Activated CD8-positive, alpha-beta memory T cell treated with anti-CD3 and anti-CD28 coated beads, Interleukin-2, amount 50 U/mL, for 48 hours (primary cell): ENCODE data around the gene MAST4.

Source experiments
- DNase-seq: peaks from one replicate; pipeline ENCODE4 v3.0.0-alpha.2; 2020

MAST4 gene

DNA sequence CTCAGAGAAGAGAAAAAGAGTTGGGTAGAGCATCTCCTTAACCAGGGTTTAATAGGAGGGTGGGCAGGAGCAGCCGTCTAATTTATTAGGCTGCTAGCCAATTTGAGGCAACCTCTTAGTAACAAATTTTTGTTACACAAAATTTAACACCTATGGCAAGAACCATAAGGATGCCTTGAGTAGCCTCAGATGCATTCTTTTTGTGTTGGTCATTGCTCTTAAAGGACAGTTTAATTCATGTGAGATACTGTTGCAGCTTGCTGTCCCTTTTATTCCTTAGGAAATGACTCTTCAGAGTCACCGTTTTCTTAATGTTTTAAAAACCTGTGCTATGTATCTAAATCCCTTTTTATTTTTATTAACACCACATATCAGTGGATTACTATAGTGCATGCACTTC lies 255.1 kb downstream of the MAST4 start:
- DNase-seq: no peak

DNA sequence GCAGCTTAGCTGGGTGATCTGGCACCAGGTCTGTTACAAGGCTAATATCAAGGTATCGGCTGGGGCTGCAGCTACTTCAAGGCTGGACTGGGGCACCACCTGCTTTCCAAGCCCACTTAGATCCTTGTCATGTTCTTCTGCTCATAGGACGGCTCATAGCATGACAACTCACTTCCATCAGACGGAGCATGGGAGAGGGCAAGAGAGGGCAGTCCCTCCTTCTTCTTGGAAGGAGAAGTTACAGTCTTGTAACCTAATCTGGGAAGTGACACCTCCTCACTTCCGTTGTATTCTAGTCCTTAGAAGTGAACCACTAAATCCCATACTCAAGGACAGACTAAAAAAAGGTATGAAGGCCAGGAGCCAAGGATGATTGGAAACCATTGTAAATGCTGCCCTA lies 258.2 kb downstream of the MAST4 start:
- DNase-seq: no peak

DNA sequence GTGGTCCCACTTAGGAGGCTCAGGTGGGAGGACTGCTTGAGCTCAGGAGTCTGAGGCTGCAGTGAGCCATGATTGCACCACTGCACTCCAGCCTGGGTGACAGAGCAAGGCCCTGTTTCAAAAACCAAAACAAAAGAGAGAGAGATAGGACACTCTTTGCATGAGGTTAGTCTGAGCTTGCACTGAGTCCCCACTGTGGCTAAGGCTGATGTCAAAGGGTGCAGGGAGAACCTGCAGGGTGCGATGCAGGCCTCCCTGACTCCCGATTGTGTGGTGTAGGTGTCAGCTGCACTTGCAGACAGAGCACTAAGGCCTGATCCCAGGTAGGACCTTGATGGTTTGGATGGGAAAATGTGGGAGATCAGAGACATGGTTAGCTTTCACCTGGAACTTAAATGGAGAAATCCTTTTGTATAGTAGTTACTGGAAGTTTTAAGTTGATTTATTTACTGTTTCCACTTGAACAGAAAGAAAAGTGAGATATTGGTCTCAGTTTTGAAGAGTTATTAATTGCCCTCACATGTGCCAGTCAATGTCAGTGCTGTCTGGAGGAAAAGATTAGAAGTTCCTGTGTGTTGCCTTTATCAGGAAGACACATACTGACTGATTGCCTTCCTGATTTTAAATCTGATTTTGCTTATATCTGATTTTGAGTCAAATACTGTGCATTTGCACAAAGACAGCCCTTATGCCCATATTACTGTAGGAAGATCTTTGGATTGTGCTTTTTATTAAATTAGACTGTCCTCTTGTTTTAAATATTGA lies 260.0 kb downstream of the MAST4 start:
- no peak for DNase-seq

DNA sequence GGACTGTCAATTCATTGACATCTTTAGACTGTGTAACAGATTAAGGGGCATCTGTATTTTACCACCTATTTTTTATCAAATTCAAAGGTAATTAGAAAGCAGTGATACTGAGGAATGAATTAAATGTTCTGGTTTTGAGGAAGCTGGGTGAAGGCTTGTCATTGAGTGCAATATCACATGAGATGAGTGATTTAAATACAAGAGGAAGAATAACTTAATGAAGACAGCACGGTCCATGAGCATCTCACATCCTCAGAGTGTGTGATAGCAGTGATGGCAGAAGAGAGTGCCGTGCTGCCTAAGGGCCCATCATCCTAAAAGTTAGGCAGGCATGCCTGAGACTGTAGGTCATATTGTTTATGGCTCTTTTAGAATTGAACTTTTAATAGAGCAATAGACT lies 263.3 kb downstream of the MAST4 start:
- no peak for DNase-seq

DNA sequence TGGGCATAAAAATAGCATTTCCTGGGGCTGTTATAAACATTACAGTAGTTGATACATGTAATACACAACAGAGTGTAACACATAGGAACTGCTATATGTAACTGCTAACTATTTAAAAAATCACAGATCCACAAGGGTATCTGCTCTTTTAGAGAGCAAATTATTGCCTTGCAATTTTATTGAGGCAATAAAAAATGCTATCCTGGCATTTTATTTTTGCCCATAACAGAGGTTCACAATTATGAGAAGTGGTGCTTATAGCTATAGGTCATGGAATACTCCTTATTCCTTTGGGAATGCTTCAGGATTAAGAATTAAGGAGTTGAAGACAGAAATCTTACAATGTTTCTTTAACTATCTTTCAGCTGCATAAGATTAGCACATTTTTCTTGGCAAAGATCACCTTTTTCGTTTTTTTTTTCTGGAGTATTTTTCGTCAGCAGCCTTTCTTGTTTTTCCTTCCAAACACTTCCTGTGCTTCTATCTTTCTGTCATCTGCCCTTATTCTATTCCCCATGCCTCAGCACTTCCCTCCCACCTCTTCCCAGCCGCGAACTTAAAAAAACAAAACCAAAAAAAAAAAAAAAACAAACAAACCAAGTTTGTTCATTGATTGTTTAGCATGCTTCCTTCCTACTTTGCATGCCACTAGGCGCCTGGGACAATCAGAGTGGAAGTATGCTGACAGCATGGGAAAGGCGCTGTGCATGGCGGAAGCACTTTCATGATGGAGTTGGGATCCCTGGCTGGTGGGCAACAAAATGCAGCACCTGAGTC lies 264.2 kb downstream of the MAST4 start:
- no peak for DNase-seq

DNA sequence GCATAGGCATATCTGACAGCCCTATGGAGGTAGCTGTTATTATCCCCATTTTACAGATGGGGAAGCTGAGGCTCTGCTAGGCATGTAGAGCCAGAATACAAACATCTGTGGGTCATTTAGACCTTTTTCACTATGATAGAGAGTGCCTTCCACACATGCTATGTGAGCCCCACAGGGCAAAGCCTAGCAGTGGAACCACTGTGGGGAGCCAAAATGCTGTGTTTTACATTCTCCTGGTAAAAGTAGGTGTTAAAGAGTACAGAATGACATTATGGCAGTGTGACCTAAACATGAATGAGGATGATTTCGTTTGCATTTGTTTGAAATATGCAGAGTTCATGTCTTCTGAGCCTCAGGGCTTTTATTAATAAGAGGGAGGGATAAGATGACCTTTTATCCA lies 265.2 kb downstream of the MAST4 start:
- DNase-seq: no peak

DNA sequence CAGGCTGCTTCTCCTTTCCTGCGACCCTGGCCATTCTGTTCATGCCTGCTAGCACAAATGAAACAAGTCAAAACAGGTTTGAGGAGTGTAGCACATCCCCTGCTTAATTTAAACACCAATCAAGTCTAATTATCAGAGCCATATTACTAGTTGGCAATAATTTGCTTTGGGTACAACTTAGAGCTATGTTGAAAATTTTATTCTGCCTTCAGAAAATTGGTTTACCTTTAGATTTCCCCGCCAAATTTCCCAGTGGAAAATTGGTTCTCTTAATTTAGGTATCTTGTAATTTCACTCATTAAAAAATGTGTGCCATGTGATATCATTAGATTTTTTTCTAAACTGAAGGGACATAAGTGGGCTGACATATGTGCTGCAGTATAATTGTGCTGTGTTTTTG lies 265.8 kb downstream of the MAST4 start:
- no peak for DNase-seq

DNA sequence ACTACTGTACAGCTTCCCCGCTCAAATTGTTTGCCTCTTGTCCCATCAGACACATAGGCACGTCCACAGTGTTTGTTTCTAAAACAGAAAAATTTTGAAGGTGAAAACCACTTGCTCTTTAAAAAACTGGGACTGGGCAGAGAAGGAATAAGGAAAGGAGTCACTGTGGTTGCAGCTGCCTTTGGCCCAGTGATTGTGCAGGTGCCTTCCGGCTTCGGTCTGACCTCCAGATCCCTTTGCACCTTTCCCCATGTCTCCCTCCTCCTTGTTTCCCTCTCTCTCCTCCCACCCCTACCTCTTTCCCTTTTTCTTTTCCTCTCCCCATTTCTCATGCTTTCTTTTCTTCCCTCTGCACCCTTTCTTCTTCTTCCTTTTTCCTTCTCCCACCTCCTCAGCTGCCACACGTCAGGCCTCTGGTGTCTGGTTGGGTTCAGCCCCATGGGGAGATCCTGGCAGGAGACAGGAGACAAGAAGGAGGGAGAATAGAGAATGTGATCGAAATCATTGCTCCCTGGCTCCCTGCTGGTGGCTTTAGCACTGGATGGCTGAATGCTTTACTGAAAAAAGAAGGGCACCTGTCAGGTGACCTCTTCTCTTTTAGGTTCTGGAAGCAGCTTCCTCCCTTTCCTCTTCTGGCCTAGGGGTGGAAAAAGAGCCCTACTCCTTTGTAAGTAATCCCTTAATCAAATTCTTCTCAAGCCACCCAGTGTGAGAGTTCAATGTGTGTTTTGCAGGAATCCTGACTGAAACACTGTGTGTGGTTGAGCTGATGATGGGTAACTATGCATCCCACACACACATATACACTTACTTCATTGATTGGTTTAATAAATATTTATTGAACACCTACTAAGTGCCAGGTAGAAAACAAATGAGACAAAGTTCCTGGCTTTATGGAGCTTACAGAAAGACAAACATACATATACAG lies 267.3 kb downstream of the MAST4 start:
- DNase-seq: no peak

DNA sequence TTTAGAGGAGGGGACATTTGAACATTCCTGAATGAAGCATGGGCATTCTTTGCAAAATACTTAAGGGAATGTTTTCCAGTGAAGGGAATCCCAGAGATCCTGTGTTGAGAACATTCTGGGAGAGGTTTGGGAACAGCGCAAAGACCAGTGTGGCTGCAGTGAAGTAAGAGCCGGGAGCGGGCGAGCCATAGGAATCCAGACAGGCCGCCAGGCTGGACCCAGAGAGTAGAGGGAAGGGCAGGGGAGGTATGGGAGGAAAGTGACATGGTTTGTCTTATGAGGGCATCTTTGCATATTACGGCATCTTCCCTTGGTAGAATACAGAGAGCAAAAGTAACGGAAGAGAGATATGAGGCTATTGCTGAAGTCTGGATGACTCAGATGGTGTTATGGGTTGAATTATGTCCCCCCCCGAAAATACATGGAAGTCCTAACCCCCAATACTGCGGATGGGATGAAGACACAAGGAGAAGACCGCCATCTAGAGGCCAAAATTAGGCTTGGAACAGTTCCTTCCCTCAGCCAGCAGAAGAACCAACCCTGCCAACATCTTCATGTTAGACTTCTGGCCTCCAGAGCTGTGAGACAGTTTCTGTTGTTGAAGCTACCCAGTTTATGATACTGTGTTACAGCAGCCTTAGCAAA lies 268.2 kb downstream of the MAST4 start:
- DNase-seq: no peak

DNA sequence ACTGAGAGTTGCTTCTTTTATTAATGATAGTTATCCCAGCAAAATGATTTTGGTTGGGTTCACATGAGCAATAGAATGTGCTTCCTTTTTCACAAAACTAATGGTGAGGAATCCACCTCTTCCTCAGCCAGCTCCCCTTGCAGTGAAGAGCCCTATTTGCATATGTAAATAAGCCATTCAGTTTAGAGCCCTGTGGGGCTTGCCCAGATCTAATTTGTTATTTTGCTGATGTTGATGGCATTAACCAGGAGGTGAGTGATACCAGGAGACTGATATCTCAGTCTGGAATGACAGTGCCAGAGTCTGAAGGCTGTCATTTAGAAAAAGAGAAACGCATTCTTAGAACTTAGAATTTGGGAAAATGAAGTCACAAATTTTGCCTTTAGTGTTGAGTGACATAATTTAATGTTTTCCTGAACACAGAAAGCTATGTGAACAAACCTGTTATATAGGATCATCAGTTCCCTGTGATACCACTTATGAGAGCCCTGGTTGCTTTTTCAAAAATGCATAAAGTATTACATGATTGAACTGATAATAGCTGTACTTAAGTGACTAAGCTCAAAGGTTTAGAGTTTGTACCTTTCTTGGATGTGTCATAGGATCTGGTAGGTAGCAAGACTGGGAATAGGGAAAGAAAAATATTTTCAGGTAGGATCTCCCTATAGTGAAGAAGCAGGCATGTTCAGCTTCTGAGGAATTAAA lies 271.6 kb downstream of the MAST4 start:
- DNase-seq: no peak

DNA sequence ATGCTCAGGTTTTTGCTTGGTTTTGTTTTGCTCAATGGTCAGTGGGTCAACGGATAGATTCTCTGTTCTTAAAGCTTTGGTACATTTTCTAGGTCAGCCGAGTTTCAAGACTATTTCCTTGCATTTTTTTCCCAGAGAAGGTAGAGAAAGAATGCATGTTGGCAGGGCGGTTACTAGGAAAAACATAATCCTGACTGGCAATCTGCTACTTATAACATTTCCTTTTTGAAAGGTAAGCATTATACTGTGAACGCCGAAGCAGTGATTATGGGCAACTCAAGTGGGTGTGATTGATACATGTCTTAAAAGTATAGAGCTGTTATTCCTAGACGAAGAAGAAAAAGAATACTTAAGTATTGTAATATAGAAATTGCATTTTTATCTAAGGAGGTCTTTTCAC lies 273.2 kb downstream of the MAST4 start:
- no peak for DNase-seq

DNA sequence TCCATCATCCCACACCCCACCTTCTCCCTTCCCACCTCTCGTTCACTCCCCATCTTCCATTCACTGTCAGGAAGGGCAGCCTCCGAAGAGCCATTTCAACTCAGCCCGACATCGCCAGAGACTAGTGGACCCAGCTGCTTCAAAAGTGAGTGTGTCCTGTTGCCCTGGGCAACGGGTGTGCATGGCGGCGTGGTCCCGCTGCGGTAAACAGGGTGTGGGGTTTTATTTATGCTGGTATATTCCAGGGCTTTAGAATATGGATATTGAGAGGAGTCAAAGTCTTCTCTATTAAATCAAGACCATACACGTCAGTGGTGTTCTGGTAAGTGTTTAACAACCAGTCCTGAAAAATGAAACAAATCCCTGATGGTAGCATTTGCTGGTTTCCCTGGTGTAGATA lies 274.5 kb downstream of the MAST4 start:
- no peak for DNase-seq

DNA sequence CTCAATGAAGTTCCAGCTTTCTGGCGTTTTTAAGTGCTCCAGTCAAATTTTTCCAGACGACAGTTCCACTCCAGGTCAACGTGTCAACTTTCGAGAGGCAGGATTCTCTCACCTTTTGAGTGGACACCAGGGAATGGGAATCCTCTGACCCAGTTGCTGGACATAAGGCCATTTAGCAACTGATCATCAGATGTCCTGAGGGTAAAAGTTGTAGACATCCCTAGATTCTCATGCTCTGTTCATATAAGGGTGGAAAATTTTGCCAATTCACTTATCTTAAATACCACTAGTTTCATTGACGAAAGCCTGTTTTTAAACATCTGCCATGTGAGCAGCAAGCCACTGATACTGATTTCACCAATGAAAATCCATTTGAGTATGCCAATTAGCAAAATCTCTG lies 275.5 kb downstream of the MAST4 start:
- DNase-seq: no peak

DNA sequence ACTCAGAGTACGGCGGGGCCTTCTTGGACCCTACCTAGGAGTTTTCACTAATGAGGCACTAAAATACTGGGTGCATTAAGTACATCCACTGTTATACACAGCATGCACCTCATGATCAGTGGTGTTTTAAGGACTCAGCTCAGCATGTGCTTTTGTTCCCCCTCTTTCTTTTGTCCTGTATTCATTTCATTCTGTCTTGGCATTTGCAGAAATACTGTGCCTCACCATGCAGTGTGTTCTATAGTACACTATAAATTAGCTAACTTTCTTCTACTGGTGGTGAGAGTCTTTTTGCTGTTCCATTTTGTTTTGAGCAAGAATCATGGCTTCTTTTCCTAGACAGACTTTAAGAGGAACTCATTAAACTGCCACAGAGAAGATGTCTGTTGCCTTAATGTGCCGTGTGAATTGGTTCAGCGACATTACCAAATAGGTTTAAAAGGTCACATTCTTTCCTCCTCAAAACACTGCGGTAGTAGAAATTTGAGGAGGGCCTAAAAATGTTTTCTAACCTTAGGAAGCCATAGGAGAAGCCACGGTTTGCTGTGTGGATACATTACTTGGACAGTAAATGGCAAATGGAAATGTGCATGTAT lies 276.6 kb downstream of the MAST4 start:
- no peak for DNase-seq

DNA sequence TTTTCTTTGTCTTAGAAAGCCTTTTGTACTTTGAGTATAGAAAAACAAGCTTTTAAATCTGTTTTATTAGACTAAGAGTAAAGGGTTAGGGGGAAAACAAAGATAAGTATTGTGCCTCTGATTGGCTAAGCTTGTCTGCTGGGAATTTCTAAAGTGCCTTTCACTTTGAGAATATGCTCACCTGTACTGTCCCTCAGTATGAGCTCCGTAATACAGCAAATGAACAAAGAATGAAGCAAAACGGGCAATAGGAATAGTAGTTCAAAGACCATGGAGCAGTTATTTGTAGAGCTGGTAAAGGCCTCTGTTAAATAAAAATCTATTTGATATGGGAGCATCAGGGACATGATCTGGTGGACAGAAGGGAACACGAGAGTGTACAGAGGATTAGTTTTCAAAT lies 277.8 kb downstream of the MAST4 start:
- DNase-seq: no peak

DNA sequence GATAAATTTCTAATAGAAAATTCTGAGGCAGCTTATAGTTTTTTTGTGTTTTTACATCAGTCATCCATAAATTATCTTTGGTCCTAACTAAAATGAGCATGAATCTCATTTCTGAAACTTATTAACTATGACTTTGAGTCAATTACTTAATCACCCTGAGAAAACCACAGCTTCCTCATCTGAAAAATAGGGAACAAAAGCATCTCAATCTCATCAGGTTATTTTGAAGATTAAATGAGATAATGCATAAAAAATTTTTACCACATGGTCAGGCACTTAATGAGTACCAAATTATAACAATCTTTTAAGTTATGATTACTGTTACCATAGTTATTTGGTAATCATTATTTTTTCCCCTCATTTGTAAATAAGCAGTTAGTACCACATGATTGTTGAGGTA lies 279.1 kb downstream of the MAST4 start:
- DNase-seq: no peak

DNA sequence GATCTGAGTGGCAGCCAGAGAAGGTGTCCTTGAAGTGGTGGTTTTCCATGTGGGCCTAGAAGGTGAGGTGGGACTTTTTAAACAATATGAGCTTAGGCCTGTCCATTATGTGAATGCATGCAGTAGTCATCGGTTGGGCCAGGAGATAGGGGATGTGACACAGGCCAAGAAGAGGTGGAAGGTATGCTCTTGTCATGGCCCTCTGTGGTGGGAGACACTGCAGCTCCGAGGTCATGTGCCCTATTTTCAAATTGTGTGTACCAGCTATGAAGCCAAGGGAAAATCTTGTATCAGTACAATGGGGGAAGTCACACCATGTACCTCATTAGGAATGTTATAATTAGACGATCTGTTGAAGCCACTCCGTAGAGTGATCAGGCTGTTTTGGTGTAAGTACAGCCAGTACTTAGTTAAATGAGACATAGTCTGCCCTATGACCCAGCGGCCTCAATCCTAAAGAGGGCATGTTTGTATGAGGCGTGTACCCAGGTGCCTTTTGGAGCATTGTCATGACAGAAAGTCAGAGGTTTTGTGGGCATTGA lies 280.1 kb downstream of the MAST4 start:
- DNase-seq: no peak

DNA sequence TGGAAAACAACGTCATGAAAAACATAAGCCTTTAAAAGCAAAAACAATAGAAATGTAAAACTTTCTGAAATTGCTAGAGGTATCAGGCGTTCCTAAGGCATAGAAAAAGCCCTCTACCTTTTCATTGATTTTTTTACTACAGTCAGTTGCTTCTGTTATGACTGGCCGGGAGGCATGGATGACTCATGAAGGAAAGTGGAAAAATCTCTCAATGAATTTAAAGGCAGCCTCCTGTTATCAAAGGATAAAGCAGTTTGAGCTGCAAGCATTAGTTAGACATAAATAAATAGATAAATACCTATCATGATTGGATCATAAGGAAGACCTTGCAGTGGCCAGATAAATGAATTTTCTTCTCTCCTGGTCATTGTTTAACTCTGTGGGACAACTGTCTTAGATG lies 281.6 kb downstream of the MAST4 start:
- no peak for DNase-seq

DNA sequence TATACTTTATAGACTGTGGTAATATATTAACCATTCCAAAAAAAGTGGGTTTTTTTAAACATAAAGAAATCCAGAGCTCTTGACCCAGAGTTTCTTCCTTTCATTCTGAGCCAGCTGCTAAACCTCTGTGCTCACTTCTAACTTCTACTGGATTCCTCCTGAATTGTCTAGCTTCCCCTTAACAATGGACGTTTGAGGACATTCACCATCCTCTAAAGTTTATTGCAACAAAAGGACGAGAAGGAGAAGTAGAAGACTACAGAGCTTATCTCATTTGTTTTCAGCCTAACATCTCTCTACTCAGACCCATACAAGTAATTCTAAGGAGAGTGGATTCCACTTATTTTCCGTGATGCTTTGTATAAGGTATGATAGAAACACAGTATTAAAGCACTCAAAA lies 284.2 kb downstream of the MAST4 start:
- DNase-seq: no peak

DNA sequence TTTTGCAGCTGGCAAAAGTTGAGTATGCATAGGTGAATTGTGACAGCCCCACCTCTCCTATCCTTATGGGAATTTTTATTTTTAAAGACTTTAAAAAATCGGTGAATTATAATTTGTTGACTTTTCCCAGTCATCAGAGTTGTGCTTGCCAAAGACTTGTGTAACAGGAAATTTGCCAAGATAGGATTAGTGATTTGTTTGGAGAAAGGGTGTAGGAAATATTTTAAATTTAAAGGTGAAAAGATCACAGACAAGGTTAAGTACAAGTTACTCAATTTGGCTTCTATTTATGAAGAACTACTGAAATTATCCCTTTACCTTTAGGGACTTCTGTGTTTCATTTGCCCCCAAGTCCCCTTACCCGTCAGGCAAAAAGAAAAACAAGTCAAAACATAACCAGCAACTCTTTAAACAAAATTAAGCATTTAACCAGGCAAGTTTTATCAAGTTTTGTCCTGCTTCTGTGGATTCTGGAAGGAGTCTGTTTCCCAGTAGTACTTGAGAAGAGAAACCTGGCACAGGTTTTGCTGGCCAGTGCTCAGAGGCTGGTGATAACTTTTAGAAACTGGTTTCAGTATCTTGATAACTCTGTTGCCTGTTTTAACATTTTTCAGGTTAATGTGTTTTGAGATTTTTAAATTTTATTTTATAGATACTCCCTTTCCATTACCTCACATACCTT lies 285.4 kb downstream of the MAST4 start:
- DNase-seq: no peak

DNA sequence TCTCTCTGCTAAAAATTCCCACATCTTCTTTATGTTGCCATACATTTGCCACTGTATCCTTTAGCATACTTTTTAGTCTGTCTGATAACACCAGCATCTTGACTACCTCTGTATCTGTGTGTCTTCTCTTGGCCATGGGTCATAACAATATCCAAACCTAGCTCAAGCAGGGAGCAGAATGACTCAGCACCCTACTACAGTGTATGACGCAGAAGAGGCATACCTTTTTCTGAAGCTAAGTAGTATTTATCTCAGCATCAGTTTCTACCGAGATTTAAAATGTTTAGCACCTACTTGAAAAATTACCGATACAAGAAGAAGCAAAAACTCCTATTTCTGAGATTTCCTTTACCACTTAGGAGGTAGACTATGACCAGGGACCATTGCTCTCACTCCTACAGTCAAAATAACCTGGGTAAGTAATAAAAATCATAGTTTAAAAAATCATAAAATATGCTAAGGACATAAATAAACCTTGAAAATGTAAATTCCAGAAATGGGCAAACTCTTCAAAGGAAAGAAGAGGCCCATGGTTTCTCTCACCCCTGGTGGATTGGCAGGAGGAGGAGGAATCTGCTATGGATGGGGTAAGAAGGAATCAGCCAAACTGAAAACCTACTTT lies 286.5 kb downstream of the MAST4 start:
- DNase-seq: no peak
